ENCODE measurements around the gene CTCFL.

Gene CTCFL

DNA sequence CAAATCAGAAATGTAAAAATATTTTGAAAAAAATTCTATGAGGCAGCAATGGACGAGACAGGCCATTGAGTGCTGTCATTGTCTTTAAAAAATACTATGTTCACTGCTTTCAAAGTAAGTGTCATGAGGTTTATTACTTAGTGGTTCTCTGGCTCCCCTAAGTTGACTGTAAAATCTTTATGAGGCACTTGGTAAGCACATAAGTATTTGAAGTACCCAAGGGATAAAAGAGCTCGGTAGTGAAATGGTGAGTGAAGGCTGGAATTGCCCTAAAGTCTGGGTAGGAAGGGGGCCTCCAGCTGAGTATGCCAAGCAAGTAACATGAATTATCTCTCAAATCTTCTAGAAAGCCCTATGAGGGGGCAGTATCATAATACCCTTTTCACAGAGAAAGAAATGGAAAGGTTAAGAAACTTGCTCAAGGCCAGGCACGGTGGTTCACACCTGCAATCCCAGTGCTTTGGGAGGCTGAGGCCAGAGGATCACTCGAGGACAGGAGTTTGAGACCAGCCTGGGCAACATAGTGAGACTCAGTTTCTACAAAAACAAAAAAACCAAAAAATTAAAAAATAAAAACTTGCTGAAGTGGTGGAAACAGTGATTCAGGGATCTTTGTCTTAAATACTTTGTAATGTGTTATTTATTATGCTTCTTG is 5.5 kb upstream of the CTCFL start:
- H3K9me3 ChIP-seq (ENCODE audit: control insufficient read depth, insufficient read depth, low read length), result no peaks in the 10 kb centered on the region; the same call in 1 of the 2 replicates
- no peaks in the 10 kb centered on the region for H3K4me1 ChIP-seq (ENCODE audit: insufficient read depth, low read length)
- no peaks in the 10 kb centered on the region for H3K36me3 ChIP-seq (ENCODE audit: insufficient read depth, low read length)
- H3K9ac ChIP-seq (ENCODE audit: low read depth, low read length), result no peak overlapping the region

DNA sequence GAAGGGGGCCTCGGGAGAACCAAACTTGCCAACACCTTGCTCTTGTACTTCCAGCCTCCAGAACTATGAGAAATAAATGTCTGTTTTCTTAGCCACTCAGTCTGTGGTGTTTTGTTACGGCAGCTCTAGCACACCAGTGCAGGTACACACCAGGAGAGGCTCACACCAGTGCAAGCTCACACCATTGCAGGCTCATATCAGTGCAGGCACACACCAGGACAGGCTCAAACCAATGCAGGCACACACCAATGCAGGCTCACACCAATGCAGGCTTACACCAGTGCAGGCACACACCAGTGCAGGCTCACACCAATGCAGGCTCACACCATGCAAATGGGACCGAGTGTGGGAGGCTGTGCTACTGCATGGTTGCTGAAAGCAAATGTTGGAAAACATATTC is 4.9 kb upstream of the CTCFL start:
- no peaks in the 10 kb centered on the region for H3K4me1 ChIP-seq (ENCODE audit: insufficient read depth, low read length)
- H3K36me3 ChIP-seq (ENCODE audit: insufficient read depth, low read length), result no peaks in the 10 kb centered on the region
- no peak overlapping the region for H3K9ac ChIP-seq (ENCODE audit: low read depth, low read length)
- H3K9me3 ChIP-seq (ENCODE audit: control insufficient read depth, insufficient read depth, low read length), result no peaks in the 10 kb centered on the region; the same call in 1 of the 2 replicates

DNA sequence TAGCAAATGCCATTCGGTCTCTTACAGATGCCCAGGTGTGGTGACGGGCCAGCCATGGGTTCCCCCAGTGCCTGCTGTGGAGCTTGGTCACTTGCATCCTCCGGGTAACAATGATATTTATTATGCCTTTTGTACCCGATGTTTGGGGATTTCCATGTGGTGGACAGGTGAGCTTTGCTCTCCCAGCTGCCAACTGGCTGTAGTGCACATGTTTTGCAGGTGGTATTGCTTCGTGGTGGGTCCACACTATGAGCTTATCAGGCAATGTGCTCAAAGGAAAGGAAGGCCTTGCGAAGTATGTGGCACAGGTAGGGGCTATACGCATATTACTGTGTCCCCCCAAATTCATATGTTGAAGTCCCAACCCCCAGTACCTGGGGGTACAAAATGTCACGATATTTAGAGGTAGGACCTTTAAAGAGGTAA is 4.2 kb upstream of the CTCFL start:
- Histone ChIP-seq H3K9ac (ENCODE audit: low read depth, low read length) (no peak overlapping the region), H3K9me3 (ENCODE audit: control insufficient read depth, insufficient read depth, low read length) (no peaks in the 10 kb centered on the region; the same call in 1 of the 2 replicates), H3K36me3 (ENCODE audit: insufficient read depth, low read length) (no peaks in the 10 kb centered on the region), H3K4me1 (ENCODE audit: insufficient read depth, low read length) (no peaks in the 10 kb centered on the region)

DNA sequence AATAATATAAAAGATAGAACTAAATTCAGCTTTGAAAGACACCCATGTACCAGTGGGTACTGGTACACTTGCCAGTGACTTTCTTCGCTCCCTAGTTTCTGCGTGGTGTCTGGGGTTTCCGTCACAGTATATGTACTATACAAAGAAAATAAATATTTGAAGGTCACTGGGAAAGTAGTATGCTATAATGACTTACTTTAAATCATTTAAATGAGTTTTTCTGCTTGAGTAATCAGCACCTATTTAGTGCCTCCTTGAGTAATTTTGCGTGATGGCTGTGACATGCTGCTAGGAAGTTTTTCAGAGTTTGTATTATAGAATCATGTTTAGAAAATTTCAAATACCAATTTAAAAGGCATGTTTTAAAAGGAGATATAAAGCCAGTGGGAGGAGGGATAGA is 3.2 kb upstream of the CTCFL start:
- Histone ChIP-seq H3K36me3 (ENCODE audit: insufficient read depth, low read length) (no peaks in the 10 kb centered on the region), H3K9ac (ENCODE audit: low read depth, low read length) (no peak overlapping the region), H3K9me3 (ENCODE audit: control insufficient read depth, insufficient read depth, low read length) (no peaks in the 10 kb centered on the region), H3K4me1 (ENCODE audit: insufficient read depth, low read length) (no peaks in the 10 kb centered on the region)

DNA sequence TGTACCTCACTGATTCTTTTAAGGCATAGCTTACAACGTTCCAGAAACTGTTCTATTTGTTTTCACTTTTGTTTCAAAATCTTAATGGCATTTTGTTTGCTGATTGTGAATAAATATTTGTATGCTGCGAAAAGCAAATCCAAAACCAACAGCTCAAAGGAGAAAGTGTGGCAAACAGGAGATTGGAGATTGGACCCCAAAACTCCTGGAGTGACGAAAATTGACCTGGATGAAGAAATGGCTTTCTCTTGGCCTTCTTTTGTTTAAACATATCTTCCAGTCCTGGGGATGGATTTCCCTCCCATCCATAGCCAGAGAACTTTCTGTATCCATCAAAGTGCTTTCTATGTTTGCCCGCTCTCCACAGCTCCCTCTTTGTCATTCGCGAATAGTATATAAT is 2.8 kb upstream of the CTCFL start:
- H3K36me3 ChIP-seq (ENCODE audit: insufficient read depth, low read length), result no peaks in the 10 kb centered on the region
- H3K9ac ChIP-seq (ENCODE audit: low read depth, low read length), result no peak overlapping the region
- no peaks in the 10 kb centered on the region for H3K4me1 ChIP-seq (ENCODE audit: insufficient read depth, low read length)
- no peaks in the 10 kb centered on the region for H3K9me3 ChIP-seq (ENCODE audit: control insufficient read depth, insufficient read depth, low read length)

DNA sequence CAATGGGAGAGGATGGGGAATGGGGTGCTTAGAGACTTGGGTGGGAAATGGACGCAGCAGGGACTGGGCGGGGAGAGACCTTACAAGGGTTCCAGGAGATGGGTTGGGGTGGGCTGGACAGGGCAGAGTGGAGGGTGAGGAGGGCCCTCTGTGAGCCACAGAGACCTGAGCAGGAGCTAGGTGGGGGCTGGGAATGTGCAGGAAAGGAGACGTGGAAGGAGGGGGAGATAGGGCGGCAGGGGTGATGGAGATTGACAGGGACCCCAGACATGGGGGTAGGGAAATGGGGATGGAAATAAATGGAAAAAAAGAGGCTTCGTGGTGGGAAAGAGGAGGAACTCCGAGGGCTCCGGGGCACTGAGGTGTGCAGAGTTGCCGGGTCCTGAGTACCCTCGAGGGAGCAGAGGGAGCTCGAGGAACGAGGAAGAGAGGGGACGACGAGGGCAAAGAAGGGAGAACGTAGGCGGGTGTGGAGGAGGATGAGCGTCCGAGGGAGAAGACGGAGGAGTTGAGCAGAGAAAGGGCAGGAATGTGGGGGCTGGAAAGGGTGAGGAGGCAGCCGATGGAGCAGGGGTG is 2.0 kb upstream of the CTCFL start:
- no peaks in the 10 kb centered on the region for H3K9me3 ChIP-seq (ENCODE audit: control insufficient read depth, insufficient read depth, low read length)
- H3K4me1 ChIP-seq (ENCODE audit: insufficient read depth, low read length), result no peaks in the 10 kb centered on the region
- H3K9ac ChIP-seq (ENCODE audit: low read depth, low read length), result no peak overlapping the region
- no peaks in the 10 kb centered on the region for H3K36me3 ChIP-seq (ENCODE audit: insufficient read depth, low read length)

DNA sequence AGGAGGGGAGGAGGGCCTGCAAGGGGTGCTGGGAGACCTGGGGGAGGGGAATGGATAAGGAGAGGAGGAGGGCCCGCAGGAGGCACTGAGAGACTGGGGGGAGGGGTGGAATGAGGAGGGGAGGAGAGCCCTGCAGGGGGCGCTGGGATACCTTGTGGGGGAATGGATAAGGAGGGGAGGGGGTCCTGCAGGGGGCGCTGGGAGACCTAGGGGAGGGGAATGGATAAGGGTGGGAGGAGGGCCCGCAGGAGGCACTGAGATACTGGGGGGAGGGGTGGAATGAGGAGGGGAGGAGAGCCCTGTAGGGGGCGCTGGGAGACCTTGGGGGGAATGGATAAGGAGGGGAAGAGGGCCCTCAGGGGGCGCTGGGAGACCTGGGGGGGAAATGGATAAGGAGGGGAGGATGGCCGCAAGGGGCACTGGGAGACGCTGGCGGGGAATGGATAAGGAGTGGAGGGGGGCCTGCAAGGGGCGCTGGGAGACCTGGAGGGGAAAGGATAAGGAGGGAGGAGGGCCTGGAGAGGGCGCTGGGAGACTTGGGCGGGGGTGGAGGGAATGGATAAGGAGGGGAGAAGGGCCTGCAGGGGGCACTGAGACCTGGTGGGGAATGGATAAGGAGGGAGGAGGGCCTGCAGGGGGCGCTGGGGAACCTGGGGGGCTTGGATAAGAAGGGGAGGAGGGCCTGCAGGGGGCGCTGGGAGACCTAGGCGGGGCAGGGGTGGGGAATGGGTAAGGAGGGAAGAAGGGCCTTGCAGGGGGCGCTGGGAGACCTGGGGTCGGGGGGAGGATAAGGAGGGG is 1.3 kb upstream of the CTCFL start:
- H3K9ac ChIP-seq (ENCODE audit: low read depth, low read length), result no peak overlapping the region
- no peaks in the 10 kb centered on the region for H3K9me3 ChIP-seq (ENCODE audit: control insufficient read depth, insufficient read depth, low read length)
- no peaks in the 10 kb centered on the region for H3K4me1 ChIP-seq (ENCODE audit: insufficient read depth, low read length)
- no peaks in the 10 kb centered on the region for H3K36me3 ChIP-seq (ENCODE audit: insufficient read depth, low read length)

DNA sequence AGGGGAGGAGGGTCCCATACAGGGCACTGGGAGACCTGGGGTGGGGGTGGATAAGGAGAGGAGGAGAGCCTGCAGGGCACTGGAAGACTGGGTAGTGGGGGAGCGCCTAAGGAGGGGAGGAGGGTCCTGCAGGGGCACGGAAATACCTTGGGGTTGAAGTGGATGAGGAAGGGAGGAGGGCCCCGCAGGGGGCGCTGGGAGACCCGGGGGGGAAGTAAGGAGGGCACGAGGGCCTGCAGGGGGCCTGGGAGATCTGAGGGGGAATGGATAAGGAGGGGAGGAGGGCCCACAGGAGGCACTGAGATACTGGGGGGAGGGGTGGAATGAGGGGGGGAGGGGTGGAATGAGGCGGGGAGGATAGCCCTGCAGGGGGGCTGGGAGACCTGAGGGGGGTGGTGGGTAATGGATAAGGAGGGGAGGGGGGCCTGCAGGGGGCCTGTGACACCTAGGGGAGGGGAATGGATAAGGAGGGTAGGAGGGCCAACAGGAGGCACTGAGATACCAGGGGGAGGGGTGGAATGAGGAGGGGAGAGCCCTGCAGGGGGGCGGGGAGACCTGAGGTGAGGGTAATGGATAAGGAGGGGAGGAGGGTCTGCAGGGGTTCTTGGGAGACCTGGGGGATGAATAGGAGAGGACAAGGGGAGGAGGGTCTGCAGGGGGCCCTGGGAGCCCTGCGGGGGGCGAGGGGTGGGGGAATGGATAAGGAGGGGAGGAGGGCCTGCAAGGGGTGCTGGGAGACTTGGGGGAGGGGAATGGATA is 567 bp upstream of the CTCFL start:
- Histone ChIP-seq H3K36me3 (ENCODE audit: insufficient read depth, low read length) (no peaks in the 10 kb centered on the region), H3K4me1 (ENCODE audit: insufficient read depth, low read length) (no peaks in the 10 kb centered on the region), H3K9ac (ENCODE audit: low read depth, low read length) (no peak overlapping the region), H3K9me3 (ENCODE audit: control insufficient read depth, insufficient read depth, low read length) (no peaks in the 10 kb centered on the region)

DNA sequence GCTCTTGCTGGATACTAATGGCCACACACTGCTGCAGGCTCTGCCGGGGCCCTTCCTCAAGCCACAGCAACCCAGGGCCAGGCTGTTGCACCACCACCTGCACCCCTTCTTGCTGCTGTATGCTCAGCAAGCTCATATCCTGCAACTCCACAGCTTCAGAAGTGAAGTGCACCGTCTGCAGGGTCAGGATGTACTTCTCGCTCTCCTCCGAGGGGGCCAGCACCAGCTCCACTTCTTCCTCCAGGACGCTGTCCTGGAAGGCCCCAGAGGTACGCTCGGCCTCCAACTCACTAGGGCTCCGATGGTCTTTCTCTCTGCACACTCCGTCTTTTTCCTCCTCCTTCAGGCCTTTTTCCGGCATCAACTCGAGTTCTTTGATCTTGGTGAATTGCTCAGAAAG is 1.2 kb downstream of the CTCFL start:
- no peaks in the 10 kb centered on the region for H3K4me1 ChIP-seq (ENCODE audit: insufficient read depth, low read length)
- H3K9me3 ChIP-seq (ENCODE audit: control insufficient read depth, insufficient read depth, low read length), result no peaks in the 10 kb centered on the region
- no peak overlapping the region for H3K9ac ChIP-seq (ENCODE audit: low read depth, low read length)
- H3K36me3 ChIP-seq (ENCODE audit: insufficient read depth, low read length), result no peaks in the 10 kb centered on the region

DNA sequence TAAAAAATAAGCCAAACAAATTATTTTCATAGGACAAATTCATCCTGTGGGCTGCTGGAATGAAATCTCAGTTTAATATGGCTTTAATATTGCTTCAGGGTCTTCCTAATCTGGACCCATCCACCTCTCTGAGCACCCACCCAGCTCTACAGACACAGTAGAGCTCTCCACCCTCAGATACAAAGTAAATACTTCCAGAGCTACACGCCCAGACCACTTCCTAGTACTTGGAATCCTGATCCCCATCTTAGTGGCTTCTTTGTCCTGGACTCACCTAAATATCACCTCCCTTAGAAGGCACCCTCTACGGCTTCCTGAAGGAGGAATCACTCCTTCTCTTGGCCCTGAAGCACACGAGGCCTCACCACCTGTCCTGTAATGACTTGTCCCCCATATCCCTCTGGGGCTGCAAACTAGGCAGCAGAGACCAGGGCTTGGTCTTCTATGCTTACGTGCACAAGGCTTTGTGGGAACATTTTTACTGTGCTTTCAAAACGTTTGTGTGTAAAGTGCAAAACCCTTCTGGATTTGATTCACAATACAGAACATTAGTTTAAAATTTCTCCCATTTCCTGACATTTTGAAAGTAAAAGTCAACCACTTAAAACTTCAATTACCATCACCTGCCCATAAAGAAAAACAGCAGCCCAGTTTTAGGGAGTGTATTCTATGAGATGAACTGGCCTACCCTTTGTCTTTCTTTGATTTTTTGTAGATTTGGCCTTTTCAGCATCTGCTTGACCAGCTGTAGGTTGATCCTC is 2.4 kb downstream of the CTCFL start:
- no peaks in the 10 kb centered on the region for H3K36me3 ChIP-seq (ENCODE audit: insufficient read depth, low read length)
- H3K4me1 ChIP-seq (ENCODE audit: insufficient read depth, low read length), result no peaks in the 10 kb centered on the region

DNA sequence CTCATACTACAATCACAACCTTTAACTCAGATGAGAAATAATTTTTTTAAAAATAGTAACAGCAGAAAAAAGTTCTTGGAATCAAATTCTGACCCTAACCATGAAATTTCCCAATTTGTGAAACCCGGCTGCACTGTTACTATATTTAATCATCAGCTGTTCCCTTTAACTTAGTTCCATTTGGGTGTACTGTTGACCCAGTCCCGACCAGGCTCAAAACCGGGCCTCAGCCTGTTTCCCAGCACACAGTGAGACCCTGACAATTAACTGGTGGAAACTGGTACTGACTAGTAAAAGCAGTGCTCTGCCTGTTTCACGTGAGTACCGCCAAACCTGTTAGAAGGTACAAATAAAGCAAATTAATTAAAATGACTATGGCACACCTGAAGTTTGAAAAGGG is 7.0 kb downstream of the CTCFL start:
- Histone ChIP-seq H3K36me3 (ENCODE audit: insufficient read depth, low read length) (no peaks in the 10 kb centered on the region), H3K4me1 (ENCODE audit: insufficient read depth, low read length) (peaks cover 9% of the 10 kb centered on the region), H3K9me3 (ENCODE audit: control insufficient read depth, insufficient read depth, low read length) (no peaks in the 10 kb centered on the region), H3K9ac (ENCODE audit: low read depth, low read length) (no peak overlapping the region)

More for the DNA sequence above, 2.4 kb downstream of the CTCFL start:
- H3K9me3 ChIP-seq (ENCODE audit: control insufficient read depth, insufficient read depth, low read length), result no peaks in the 10 kb centered on the region
- no peak overlapping the region for H3K9ac ChIP-seq (ENCODE audit: low read depth, low read length)

DNA sequence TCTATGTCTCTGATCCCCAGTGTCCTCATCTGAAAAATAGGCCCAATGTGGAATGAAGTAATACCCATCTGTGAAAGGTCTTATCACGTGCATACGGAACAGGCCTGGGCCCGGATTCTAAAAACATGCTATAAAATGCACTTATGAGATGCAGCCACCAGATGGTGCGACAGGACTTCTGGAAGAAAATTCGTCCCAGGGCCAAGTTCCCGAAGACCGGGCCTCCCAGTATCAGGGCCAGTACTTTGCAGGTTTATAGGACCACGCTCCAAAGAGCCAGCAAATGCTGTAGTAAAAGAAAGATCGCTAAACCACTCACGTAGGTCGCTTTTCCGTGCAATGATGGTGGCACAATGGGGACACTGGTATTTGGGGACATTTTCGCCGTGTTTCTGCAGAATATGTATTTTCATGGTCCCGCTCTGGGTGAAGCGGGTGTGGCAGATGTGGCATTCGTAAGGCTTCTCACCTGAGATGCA is 10.6 kb downstream of the CTCFL start:
- H3K9me3 ChIP-seq (ENCODE audit: control insufficient read depth, insufficient read depth, low read length), result no peaks in the 10 kb centered on the region
- no peak overlapping the region for H3K9ac ChIP-seq (ENCODE audit: low read depth, low read length)
- H3K36me3 ChIP-seq (ENCODE audit: insufficient read depth, low read length), result no peaks in the 10 kb centered on the region
- peaks cover 17% of the 10 kb centered on the region for H3K4me1 ChIP-seq (ENCODE audit: insufficient read depth, low read length)

DNA sequence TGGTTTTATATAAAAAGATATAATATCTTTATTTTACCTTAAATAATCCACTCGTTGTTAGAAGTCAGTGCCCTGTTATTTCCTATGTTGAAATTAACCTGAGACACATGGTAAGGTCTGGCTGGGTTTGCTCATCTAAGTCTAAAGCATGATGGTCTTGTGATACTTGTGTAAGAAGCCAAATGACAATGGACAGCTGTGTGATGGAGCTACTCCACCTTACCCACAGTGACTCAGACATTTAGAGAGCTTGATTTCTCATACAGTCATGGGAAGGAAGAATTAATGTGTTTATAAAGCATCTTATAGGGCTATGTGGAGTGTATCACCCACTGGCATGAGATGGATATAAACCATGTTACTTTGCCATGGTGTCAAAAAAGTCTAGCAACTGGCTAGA is 11.7 kb downstream of the CTCFL start:
- no peaks in the 10 kb centered on the region for H3K9me3 ChIP-seq (ENCODE audit: control insufficient read depth, insufficient read depth, low read length)
- H3K36me3 ChIP-seq (ENCODE audit: insufficient read depth, low read length), result no peaks in the 10 kb centered on the region
- H3K9ac ChIP-seq (ENCODE audit: low read depth, low read length), result no peak overlapping the region
- peaks cover 17% of the 10 kb centered on the region for H3K4me1 ChIP-seq (ENCODE audit: insufficient read depth, low read length)

DNA sequence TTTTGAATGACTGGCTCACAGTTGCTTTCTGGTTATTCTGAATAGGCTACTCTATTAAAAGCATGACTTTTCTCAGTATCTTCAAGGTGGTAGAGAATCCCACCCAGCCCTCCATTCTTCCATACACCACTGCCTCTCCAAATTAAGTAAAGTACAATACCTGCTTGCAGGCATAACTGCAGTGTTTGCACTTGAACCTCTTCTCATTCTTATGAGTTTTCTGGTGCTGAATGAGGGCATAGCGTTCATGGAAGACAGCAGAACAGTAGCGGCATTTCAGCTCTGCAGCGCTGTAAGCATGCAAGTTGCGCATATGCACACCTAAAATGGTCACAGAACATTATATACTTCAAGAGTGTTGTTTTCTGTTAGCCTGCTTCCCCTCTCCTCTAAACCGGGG is 12.5 kb downstream of the CTCFL start:
- Histone ChIP-seq H3K4me1 (ENCODE audit: insufficient read depth, low read length) (peaks cover 17% of the 10 kb centered on the region), H3K9ac (ENCODE audit: low read depth, low read length) (no peak overlapping the region), H3K9me3 (ENCODE audit: control insufficient read depth, insufficient read depth, low read length) (no peaks in the 10 kb centered on the region), H3K36me3 (ENCODE audit: insufficient read depth, low read length) (no peaks in the 10 kb centered on the region)

Measured in ES-I3 (cell line).